Measurements from ENCODE around the gene XAB2.
"Not testable (repeated sequence)": the region's sequence is repeated elsewhere in the genome, so short reads cannot be mapped to it uniquely, and the experiment has no call there.

The XAB2 gene

GRCh38 chr19:7579182-7579581 lies 50.2 kb downstream of the XAB2 start:
- H3K4me3 ChIP-seq (ENCODE audit: low read length): no peak overlapping the region
- TF ChIP-seq CTCF (IDR thresholded peaks at IDR 0.05; ENCODE audit: insufficient read depth, low read depth, low read length, missing control alignments): no peak
- no peak for DNase-seq (ENCODE audit: low read depth)

GRCh38 chr19:7578127-7578526 lies 51.2 kb downstream of the XAB2 start:
- TF ChIP-seq CTCF (IDR thresholded peaks at IDR 0.05; ENCODE audit: insufficient read depth, low read depth, low read length, missing control alignments): no peak
- no peak for DNase-seq (ENCODE audit: low read depth)
- H3K4me3 ChIP-seq (ENCODE audit: low read length): no peak overlapping the region

GRCh38 chr19:7577422-7577821 lies 51.9 kb downstream of the XAB2 start:
- H3K4me3 ChIP-seq (ENCODE audit: low read length); DNase-seq (ENCODE audit: low read depth): not testable (repeated sequence)

GRCh38 chr19:7575434-7576040 lies 53.8 kb downstream of the XAB2 start:
- peak; percentile 51 for DNase-seq (ENCODE audit: low read depth)
- TF ChIP-seq CTCF (IDR thresholded peaks at IDR 0.05; ENCODE audit: insufficient read depth, low read depth, low read length, missing control alignments): no peak
- no peak overlapping the region for H3K4me3 ChIP-seq (ENCODE audit: low read length)

- no peak for TF ChIP-seq CTCF (IDR thresholded peaks at IDR 0.05; ENCODE audit: insufficient read depth, low read depth, low read length, missing control alignments)
- peak; percentile 55 for DNase-seq (ENCODE audit: low read depth)
Measured at GRCh38 chr19:7570761-7571160, 58.6 kb downstream of the XAB2 start.

More at GRCh38 chr19:7570761-7571160, 58.6 kb downstream of the XAB2 start:
- H3K4me3 ChIP-seq (ENCODE audit: low read length): no peak overlapping the region

Measured in epithelial cell of esophagus (primary cell).